NCI-H1417 (cell line): ENCODE results near the gene PRSS27.

Source experiments
- DNase-seq, 3 experiments: peaks; one replicate each; lab custom pipeline; 2025; lab: John Stamatoyannopoulos, UW

Gene PRSS27

DNA sequence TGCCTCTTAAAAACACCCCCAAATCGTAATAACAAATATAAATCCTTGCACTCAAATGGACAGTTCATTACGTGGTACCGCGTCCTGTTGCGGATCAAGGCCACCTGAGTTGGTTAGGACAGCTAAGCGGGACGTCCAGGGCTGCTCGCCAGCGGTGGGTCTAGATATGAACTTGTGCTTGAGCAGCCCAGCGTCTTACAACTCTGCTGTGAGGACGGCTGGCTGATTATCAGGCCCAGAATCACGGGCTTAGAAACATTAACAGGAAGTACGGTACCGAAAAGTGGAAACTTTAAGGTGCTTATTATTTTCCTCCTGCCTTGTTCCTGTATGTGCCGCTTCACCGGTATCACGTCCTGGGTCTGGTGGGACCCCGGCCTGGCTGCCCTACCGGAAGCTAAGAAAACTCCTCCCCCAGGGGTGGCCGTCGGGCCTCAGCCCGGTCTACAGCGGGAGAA, 31.6 kb upstream of the PRSS27 start:
- peak in 1 of 3 experiments; percentile 68 for DNase-seq

DNA sequence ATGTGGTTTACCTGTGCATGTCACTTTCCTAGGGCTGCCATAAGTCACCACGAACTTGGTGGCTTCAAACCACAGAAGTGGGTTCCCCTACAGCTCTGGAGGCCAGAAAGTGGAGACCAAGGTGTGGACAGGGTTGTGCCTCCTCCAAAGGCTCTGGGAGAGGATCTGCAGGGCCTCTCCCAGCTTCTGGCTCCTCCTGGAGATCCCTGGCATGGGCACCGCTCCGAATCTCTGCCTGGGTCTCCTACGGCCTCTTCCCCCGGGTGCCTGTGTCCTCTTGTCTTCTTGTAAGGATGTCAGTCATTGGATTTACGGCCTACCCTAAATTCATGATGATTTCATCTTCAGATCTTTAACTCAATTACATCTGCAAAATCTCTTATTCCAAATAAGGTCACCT, 29.9 kb upstream of the PRSS27 start:
- no peak for DNase-seq

DNA sequence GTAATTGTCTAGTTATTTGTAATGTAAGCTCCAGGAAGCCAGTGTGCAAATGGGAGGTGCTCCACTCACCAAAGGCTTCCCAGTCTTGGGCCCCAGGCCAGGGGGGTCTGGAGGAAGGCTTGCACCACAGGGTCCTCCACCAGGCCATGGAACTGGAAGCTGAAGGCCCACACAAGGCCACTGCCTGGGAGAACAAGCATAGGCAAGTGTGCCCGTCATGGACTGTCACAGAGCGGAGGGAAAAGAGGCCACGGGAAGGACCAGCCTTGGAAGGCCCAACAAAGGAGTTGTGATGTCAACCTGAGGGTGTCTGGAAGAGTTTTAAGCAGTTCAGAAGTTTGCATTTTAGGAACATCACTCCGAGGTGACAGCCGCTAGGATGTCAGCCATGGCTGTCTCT, 29.5 kb upstream of the PRSS27 start:
- no peak for DNase-seq

DNA sequence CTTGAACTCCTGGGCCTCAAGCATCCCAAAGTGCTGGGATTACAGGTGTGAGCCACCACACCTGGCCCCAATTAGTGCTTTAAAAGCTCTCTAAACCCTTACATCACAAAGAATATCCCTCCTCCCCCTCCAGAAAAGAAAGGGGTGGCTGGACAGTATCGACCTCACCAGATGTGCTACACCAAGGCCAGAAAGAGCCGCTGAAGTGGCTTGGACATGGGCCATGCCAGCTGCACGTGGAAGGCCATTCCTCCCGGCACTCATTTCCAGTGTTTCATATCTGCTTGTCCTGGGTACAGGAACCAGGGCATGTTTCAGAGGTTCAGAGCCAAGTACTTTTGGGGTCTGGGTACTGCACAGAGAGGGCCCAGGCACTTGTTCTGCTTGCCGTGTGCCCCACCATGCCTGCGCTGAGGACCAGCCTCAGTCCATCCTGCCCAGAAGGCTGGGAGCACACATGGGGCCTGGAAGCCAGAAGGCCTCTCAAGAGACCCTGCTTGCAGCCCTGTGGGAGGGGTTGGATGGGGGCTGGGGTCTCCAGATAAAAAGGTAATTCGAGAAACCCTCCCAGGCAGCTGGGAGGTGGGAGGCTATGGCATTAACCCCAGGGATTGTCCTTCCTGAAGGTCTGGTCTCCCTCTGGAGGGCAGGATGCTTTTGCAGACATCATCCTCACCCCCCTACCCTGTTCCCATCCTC, 28.9 kb upstream of the PRSS27 start:
- peak in 1 of 3 experiments; percentile 53 for DNase-seq

DNA sequence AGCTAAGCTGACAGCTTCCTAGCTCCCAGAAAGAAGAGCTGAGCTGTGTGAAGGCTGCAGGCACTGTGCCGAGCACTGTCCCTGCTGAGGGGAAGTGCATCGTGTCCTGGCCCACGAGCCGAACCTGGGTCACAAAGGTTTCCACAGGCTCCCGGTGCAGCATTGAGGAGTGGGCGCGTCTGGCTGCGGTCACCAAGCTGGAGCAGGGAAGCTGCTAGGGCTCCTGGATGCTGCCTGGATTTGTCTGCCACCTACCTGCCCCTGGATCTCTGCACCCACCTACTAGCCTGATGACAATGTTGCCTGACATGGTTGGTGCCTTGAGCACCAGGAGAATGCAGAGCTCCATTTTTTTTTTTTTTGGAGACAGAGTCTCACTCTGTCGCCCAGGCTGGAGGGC, 25.9 kb upstream of the PRSS27 start:
- DNase-seq: no peak

DNA sequence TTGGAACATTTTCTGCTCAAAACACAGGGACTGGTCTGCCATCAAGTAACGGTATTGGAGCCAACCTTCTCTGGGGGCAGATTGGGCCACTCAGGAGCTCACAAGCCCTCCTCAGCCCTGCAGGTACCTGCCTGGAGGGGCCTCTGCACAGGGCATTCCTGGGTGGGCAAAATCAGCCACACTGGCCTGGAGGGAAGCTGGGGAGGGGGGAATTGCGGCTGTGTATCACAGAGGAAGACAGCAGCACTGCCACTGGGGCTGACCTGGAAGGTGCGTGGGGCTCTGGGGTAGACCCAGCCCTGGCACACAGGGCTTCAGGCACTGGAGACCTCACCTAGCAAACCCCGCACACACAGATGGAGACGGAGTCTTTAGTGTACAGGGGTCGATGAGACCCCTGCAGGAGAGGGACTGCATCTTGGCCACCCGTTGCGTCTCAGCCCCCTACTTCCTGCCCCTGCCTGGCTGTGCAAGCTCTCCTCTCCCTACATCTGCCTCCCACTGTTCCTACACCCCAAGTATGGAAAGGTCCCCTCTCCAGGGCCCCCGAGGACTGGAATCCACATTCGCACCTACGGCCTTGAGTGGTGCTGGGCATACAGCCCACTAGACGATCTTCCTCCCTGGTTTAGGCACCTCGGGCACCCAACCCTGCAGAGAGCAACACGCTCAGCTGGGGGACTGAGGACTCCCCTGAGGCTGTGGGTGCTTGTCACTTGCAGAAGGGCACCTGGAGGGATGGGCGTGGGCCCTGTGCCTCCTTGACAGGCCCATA, 25.3 kb upstream of the PRSS27 start:
- no peak for DNase-seq

DNA sequence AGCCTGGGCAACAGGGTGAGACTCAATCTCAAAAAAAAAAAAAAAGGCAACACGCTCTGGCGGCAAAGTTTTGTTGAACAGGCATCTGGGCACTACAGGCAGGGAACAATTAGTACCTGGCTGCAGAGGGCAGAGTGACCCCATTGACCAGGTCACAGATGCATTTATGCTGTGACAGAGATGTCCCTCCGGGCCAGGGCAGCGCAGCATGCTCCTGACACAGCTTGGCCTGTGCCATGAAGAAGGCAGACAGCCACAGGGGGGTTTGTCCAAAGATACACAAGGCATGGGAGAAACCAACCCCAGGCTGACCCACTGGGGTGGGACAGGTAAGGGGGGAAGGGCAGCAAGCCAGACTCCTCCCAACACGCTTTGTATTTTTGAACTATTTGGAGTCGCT, 24.7 kb upstream of the PRSS27 start:
- no peak for DNase-seq

DNA sequence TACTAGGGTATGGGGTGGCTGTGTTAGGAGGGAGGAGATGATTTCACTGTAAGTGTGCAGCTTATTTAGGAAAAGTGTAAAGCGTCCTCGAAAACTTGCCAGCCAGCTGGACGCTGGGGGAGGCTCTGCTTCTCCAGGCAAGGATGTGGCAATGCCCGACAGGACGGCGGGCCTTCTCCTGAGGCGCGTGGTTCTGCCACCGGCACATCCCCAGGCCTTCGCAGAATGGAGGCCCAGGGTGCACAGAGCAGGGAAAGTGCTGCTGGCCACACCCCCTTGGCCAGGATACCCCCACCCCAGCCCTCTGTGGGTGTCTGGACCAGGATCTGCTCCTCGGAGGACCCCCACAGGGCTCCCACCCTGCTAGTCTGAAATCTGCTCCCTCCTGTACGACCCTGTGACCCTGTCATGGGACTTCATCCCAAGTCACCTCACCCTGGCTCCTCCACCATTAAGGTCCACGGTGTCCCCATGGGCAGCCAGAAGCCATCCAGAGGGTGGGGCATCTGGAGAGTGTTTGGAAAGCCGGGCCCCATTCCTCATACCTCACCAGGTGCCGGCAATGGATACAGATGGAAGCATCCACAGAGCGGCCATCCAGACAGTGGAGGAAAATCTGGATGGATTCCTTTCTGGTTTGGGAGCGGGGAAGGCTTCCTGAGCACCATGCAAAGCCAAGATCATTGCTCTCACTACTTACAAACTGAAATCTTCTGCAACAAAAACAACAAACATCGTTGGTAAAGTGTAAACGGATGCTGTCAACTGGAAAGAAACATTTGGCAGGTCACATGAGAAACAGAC, 23.2 kb upstream of the PRSS27 start:
- no peak for DNase-seq

DNA sequence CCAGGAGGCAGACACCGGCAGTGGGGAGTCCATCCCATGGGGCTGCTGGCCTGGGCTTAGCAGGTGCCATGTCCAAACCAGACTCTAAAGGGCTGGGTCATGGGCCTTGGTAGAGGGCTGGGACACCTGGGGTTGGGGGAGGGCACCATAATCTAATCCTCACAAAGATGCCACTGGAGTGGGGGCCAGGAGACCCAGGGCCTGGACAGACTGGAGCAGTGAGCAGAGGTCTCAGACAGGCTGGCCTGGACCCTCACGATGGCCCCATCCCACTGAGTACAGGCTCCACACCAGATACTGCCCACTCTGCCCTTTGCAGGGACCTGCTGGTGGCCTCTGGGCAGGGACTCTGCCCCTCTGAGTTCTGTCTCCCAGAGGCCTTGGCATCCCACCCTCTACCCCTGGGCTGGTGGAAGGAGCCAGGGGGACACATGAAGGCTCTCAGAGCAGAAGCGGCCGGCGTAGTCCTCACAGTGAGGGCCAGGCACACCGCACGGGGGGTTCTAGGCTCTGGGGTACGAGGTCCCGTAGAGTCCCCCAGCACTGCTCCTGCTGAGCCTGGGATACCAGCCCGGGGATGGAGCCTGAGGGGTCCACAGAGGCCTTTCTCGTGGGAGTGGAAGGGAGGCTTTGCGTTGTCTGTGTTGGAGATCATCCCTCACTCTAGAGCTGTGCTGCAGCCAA, 22.4 kb upstream of the PRSS27 start:
- DNase-seq: no peak

DNA sequence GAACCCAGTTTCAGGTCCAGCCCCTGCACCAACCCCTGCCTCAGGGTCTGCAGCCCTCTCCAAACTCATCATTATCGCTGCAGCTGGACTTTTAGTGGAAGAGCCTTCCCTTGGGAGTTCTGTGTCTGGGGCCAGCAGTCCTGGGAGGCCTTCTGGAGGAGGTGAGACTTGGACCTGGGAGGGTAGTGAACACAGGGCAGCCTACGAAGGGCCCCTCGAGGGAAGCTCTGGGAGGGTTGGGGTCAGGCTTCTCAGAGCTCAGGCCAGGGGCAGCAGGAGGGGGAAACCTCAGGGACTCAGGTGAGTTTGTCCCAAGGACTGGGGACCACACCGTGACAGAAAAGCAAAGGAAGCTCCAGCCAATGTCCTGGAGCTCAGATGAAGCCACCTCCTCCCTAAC, 21.1 kb upstream of the PRSS27 start:
- no peak for DNase-seq

DNA sequence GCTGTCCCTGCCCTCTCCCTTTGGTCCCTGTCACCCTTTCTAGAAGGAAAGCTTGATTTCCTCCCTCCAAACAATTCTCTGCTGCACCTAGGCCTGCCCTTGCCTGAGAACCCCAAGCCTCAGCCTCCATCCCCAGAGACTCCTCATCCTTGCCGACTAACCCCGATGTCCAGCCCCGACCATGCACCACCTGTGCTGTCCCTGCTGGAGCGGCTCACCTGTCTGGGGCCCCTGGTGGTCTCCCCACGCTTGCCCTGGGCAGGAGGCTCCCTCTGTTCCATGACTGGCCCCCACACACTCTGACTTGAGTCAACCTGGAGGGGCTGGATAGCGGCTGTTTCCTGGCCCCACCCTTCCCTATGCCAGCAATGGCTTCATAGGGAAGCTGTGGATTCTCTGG, 20.5 kb upstream of the PRSS27 start:
- no peak for DNase-seq

DNA sequence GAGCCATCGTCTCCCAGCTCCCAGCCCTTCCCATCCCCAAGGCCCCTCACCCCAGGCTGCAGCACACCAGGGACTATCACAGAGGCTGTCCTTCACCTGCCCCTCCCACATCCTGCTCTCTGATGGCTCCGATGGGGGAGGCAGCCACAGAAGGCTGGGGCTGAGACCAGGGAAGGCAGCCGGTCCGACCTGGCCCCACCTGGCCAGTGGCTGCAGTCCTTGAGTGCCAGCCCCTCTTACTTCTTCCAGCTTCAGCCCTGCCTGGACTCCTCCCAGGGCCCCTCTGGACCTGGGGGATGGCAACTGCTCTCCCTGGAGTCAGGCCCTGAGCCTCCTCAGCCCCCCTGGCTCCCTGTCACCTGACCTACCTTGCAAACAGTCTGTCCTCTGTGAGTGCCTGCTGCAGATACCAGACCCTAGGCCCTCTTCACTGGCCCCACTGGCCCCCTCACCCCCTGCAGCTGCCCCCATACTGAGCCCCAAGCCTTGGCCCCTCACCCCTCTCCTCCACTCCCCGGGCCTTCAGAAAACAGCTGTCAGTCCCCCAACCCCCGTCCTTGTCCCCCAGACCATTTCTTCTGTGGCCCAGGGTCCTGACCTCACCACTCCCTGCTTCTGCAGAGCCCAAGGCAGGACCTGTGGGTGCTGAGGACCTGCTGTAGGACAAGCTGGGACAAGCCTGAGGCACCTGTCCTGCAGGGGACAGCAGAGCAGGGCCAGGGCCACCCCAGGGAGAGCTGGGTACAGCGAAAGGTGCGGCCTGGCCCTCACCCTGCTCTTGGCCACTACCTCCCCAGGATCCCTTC, 19.8 kb upstream of the PRSS27 start:
- DNase-seq: peak in 1 of 3 experiments; percentile 33

DNA sequence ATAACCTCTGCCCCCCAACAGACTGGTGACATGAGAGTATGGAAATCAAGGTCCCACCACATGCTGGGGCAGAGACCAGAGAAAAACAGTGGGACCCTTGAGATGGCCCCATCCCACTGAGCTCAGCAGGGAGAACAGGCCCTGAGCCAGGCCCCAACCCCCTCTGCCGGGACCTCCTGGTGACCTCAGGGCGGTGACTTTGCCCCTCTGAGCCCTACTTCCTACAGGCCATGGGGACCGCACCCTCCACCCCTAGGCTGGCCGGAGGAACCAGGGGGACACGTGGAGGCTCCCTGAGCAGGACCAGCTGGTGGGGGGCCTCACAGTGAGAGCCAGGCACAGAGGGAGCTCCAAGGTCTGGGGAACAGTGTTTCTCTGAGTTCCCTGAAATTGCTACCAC, 18.6 kb upstream of the PRSS27 start:
- no peak for DNase-seq

DNA sequence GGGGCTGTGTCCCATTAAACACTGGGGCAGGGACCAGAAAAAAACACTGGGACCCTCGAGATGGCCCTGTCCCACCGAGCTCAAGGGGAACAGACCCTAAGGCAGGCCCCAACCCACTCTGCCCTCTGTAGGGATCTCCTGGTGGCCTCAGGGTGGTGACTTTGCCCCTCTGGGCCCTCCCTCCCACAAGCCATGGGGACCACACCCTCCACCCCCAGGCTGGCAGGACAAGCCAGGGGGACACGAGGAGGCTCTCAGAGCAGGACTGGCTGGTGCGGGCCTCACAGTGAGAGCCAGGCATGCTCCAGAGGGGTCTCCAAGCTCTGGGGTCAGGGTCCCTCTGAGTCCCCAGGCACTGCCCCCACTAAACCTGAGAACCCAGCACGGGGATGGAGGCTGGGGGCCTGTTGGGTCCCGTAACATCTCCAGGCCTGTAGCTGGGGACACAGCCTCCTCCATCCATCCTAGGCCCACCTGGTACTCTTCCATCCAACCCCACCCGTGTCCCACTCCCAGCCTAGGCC, 17.9 kb upstream of the PRSS27 start:
- no peak for DNase-seq

DNA sequence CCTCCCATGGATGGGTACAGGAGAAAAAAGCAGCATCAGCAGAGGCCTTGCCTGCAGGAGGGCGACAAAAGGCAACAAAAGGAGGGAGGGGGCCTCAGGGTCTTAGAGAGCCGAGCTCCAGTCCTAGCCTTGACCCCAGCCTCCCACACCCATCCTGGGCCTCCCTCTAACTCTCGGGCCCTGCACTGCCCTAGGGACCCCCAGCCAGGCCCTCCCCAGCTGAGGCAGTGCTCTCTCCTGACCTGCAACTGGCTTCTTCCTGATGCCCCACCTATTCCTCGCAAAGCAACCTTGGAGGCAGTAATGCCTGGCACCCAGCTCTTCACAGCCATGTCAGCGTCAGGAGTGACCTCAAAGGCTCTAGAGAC, 17.2 kb upstream of the PRSS27 start:
- no peak for DNase-seq

DNA sequence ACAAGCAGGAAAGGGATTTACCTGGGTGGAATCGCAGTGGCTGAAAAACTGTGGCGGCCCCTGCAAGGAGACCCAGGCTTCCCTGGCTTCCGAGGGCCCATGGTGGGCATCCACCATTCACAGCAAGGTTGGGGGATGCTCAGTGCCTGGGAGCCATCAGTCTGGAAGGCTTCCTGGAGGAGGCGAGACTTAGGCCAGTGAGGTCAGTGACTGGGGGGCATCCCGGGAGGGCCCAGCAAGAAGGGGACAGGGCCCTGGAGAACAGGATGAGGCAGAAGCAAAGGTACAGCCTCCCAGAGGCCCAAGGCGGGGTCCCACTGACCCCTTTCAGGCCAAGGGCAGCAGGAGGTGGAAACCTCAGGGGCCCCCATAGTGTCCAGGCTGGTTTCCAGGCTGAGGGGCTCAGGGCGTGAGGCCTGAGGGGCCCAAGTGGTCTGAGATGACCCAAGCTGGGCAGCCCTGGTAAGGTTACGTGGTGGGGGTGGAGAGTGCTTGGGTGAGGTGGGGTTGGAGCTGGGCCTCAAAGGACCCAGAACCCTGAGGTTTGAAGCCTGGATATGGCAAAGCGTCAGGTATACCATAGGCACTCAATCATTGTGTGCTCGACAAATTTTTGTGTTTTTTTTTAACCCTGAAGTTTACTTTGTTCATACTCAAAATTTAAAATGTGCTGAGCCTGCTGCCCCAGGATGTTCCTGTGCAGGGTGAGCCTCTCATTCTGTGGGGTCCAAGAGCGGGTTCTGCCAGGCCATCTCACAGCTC, 16.6 kb upstream of the PRSS27 start:
- DNase-seq: no peak

DNA sequence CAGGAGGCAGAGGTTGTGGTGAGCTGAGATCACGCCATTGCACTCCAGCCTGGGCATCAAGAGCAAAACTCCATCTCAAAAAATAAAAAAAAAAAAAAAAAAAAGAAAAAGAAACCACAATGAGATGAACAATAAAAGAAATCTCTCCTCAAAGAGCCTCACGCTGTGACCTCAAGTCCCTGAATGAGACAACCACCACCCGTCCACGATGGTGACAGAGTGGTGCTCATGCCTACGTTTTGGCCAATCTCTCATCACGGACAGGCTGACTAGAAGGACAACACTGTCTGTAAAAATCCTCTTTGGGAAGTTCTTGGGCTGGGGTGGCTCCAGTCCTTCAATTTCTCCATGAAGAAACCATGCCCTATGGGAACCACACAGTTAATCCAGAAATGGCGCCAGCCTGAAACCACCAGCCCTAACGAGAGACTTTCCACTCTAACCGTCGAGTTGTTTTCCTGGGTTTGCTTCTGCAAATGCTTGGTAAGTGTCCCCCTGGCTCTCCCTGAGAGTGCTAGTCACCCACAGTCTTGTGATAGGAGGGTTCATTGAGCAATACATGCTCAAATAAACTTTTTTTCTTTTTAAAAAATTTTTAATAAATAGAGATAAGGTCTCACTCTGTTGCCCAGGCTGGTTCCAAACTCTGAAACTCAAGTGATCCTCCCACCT, 15.0 kb upstream of the PRSS27 start:
- DNase-seq: no peak

DNA sequence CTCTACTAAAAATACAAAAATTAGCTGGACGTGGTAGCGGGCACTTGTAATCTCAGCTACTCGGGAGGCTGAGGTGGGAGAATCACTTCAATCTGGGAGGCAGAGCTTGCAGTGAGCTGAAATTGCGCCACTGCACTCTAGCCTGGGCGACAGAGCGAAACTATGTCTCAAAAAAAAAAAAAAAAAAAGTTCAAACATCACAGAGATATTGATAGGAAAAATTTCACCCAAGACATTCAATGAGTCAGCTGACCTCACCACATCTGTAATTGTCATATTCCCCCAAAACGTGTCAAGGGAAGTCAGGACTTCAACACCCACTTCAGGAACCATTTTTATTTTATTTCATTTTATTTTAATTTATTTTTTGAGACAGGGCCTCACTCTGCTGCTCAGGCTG, 8.0 kb upstream of the PRSS27 start:
- DNase-seq: no peak

DNA sequence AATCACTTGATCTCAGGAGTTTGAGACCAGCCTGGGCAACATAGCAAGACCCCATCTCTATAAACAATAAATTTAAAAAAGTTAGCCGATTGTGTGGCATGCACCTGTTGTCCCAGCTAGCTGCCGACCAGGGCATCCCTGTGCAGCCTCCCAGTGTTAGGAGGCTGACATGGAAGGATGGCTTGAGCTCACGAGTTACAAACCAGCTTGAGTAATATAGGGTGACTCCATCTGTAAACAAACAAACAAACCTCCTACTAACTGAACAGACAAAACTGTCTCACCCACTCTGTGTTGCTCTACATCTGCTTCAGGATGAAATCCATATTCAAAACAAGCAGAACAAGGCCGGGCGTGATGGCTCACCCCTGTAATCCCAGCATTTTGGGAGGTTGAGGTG, 6.9 kb upstream of the PRSS27 start:
- no peak for DNase-seq

DNA sequence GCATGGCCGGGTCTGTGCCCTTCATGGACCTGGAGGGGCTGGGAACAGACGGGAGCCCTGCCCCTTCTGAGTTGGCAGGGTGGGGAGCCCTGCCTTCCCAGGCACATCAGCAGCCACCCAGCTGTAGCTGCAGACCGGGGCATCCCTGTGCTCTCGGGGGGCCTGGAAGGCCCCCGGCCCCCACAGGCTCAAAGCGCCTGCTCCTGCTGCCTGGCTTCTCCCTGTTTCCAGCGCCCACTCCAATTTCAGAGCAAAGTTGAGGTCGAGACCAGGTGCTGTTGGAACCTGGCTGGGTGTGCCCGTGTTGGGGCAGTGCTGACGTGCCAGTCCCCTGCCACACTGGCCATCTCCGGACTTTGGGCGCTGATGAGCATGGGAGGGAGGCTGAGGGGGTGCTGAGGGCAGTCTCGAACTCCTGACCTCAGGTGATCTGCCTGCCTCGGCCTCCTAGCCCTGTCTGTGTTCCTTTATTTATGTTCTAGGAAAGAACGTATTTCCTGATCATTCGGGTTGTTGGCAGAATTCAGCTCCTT, 4.9 kb upstream of the PRSS27 start:
- no peak for DNase-seq
